GM21576 (cell line): ENCODE results near the gene CORT.
"Not testable (repeated sequence)": the region's sequence is repeated elsewhere in the genome, so short reads cannot be mapped to it uniquely, and the experiment has no call there.

Experiments
- ATAC-seq: cut with Tn5 transposase; IDR thresholded peaks from one replicate; pipeline ENCODE4 v1.9.1; 2021; ENCODE audit warnings: mild to moderate bottlenecking, moderate library complexity; ENCODE audit not compliant: unreplicated experiment

Gene CORT

GRCh38 chr1:10449751-10450150 is at the start of gene CORT:
CORT (plus strand) TSS chr1:10450031; CDS start chr1:10450224, 193 bp downstream.
- ATAC-seq, result no peak

- ATAC-seq, result no peak
Observed at GRCh38 chr1:10401281-10401680, 48.5 kb upstream of the CORT start.

- no peak for ATAC-seq
Observed at GRCh38 chr1:10402729-10403274, 47.0 kb upstream of the CORT start.

GRCh38 chr1:10407201-10407600 is 42.6 kb upstream of the CORT start:
- ATAC-seq, result no peak

GRCh38 chr1:10415211-10415930 is 34.5 kb upstream of the CORT start:
- no peak for ATAC-seq

- not testable (repeated sequence) for ATAC-seq
Observed at GRCh38 chr1:10415967-10416366, 33.9 kb upstream of the CORT start.

- not testable (repeated sequence) for ATAC-seq
Observed at GRCh38 chr1:10418741-10419140, 31.1 kb upstream of the CORT start.

GRCh38 chr1:10419351-10419750 is 30.5 kb upstream of the CORT start:
- ATAC-seq, result no peak

GRCh38 chr1:10421637-10422036 is 28.2 kb upstream of the CORT start:
- ATAC-seq, result no peak

- no peak for ATAC-seq
Observed at GRCh38 chr1:10424034-10424433, 25.8 kb upstream of the CORT start.

- ATAC-seq, result no peak
Observed at GRCh38 chr1:10424651-10425050, 25.2 kb upstream of the CORT start.

- not testable (repeated sequence) for ATAC-seq
Observed at GRCh38 chr1:10425826-10426534, 23.9 kb upstream of the CORT start.

GRCh38 chr1:10426535-10426848 is 23.3 kb upstream of the CORT start:
- not testable (repeated sequence) for ATAC-seq

- no peak for ATAC-seq
Observed at GRCh38 chr1:10428984-10429383, 20.8 kb upstream of the CORT start.

- ATAC-seq, result peak; percentile 9
Observed at GRCh38 chr1:10429868-10430215, 20.0 kb upstream of the CORT start.

GRCh38 chr1:10430216-10431069 is 19.4 kb upstream of the CORT start, which contains the start of gene CENPS:
CENPS (plus strand) TSS chr1:10430433; CDS start chr1:10430518, 85 bp downstream.
- peak; percentile 70 for ATAC-seq

- no peak for ATAC-seq
Observed at GRCh38 chr1:10431070-10431730, 18.6 kb upstream of the CORT start.

- no peak for ATAC-seq
Observed at GRCh38 chr1:10432910-10433700, 16.7 kb upstream of the CORT start.

GRCh38 chr1:10433790-10434189 is 16.0 kb upstream of the CORT start:
- ATAC-seq, result no peak

- ATAC-seq, result no peak
Observed at GRCh38 chr1:10434590-10434989, 15.2 kb upstream of the CORT start.
